ENCODE results near the gene CYLD.

- TF ChIP-seq CTCF (IDR thresholded peaks at IDR 0.05) = no peak
- TF ChIP-seq POLR2AphosphoS5 (IDR thresholded peaks at IDR 0.05) = no peak
- TF ChIP-seq POLR2A (IDR thresholded peaks at IDR 0.05) = no peak
These were observed 39.2 kb downstream of the CYLD start for GRCh38 chr16:50781043-50781442.

All from transverse colon (tissue), 4 donors.